Erythroblast (primary cell): Measurements from ENCODE around the gene MPZL1.

Source experiments
- GATA1 ChIP-seq: IDR thresholded peaks from 2 replicates; pipeline ENCODE4 v1.6.1; 2011; ENCODE audit warnings: low read depth, mild to moderate bottlenecking, control low read depth, low read length, moderate library complexity
- POLR2A ChIP-seq: IDR thresholded peaks from 2 replicates; pipeline ENCODE4 v1.6.1; 2011; ENCODE audit warnings: mild to moderate bottlenecking, low read length

DNA sequence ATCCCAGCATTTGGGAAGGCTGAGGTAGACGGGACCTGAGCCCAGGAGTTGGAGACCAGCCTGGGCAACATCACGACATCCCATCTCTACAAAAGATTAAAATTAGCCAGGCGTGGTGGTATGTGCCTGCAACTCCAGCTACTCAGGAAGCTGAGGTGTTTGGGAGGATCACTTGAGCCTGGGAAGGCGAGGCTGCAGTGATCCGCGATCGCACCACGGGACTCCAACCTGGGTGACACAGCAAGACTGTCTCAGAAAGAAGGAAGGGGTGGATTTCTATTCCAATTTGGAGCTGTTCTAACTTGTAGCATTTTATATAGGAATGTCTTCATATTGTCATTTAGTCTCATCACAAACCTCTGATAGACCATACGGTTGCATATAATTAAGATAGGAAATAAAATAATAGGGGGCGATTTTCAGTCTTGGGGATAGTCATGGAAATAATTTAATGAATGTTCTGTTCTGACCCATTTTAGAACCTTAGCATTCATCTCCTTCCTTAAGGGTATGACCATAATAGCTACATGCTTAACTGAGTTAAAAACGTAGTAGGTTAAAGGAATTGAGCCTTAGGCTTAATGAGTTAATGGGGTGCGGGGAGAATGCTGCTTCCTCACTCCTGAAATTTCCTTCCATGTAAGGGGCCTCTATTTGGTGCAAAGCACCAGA is 99.0 kb downstream of the MPZL1 start:
- no peak for TF ChIP-seq POLR2A
- no peak for TF ChIP-seq GATA1
